GM18951 (cell line): ENCODE results near the gene ESYT1.

Experiments used
- POLR2A ChIP-seq: IDR thresholded peaks from 4 replicates; pipeline ENCODE4 v1.6.1; 2011; ENCODE audit warnings: mild to moderate bottlenecking; ENCODE audit not compliant: insufficient read length, insufficient read depth; ENCODE audit errors: extremely low read depth
- in situ Hi-C: fragments of 300-500 bp; cut with MboI; formaldehyde crosslinking; loops from one replicate; pipeline ENCODE4 v1.12.0; 2022; ENCODE audit warnings: low sequenced_read_pairs, mixed read lengths, inconsistent platforms; ENCODE audit not compliant: unreplicated experiment

Gene ESYT1

GRCh38 chr12:56127888-56128669 lies at the start of gene ESYT1:
TSS of gene ESYT1 (plus strand) at chr12:56128267. CDS start at chr12:56128320, 53 bp downstream.
- peak; percentile 80 for TF ChIP-seq POLR2A
- in situ Hi-C loops = no loop called here

- TF ChIP-seq POLR2A = no peak
- in situ Hi-C loops = no loop called here
Observed at GRCh38 chr12:56078427-56078826, 49.6 kb upstream of the ESYT1 start.

GRCh38 chr12:56078931-56079722 lies 48.9 kb upstream of the ESYT1 start:
- no peak for TF ChIP-seq POLR2A
- in situ Hi-C loops = no loop called here

GRCh38 chr12:56079723-56080555 lies 48.1 kb upstream of the ESYT1 start, which contains the start of gene ERBB3:
TSS of gene ERBB3 (plus strand) at chr12:56080165. CDS start at chr12:56080301, 136 bp downstream.
- in situ Hi-C loops = no loop called here
- no peak for TF ChIP-seq POLR2A

- no peak for TF ChIP-seq POLR2A
- in situ Hi-C loops = no loop called here
Observed at GRCh38 chr12:56080556-56081138, 47.4 kb upstream of the ESYT1 start.

GRCh38 chr12:56081393-56082347 lies 46.4 kb upstream of the ESYT1 start:
- in situ Hi-C loops = no loop called here

GRCh38 chr12:56082382-56082781 lies 45.7 kb upstream of the ESYT1 start:
- in situ Hi-C loops = no loop called here

More at GRCh38 chr12:56081393-56082347, 46.4 kb upstream of the ESYT1 start:
- no peak for TF ChIP-seq POLR2A

GRCh38 chr12:56082967-56083366 lies 45.1 kb upstream of the ESYT1 start:
- no peak for TF ChIP-seq POLR2A
- in situ Hi-C loops = no loop called here

More at GRCh38 chr12:56082382-56082781, 45.7 kb upstream of the ESYT1 start:
- no peak for TF ChIP-seq POLR2A

GRCh38 chr12:56084958-56085543 lies 43.0 kb upstream of the ESYT1 start:
- in situ Hi-C loops = no loop called here
- TF ChIP-seq POLR2A = no peak

GRCh38 chr12:56086096-56086495 lies 42.0 kb upstream of the ESYT1 start:
- in situ Hi-C loops = no loop called here
- no peak for TF ChIP-seq POLR2A

GRCh38 chr12:56086608-56087007 lies 41.5 kb upstream of the ESYT1 start:
- in situ Hi-C loops = no loop called here

More at GRCh38 chr12:56086608-56087007, 41.5 kb upstream of the ESYT1 start:
- TF ChIP-seq POLR2A = no peak
